GM18511 (cell line): ENCODE measurements around the gene KSR1.
A peak's percentile ranks its signal among the peaks of the same experiment; 100 is the strongest.

Source experiments
- ATAC-seq: cut with Tn5 transposase; IDR thresholded peaks from one replicate; pipeline ENCODE4 v1.9.1; 2021; ENCODE audit warnings: mild to moderate bottlenecking, moderate library complexity; ENCODE audit not compliant: unreplicated experiment

KSR1 gene

GRCh38 chr17:27532269-27533263, 76.3 kb downstream of the KSR1 start:
- no peak for ATAC-seq

- ATAC-seq: no peak
These were observed 77.9 kb downstream of the KSR1 start for GRCh38 chr17:27533874-27534815.

DNA sequence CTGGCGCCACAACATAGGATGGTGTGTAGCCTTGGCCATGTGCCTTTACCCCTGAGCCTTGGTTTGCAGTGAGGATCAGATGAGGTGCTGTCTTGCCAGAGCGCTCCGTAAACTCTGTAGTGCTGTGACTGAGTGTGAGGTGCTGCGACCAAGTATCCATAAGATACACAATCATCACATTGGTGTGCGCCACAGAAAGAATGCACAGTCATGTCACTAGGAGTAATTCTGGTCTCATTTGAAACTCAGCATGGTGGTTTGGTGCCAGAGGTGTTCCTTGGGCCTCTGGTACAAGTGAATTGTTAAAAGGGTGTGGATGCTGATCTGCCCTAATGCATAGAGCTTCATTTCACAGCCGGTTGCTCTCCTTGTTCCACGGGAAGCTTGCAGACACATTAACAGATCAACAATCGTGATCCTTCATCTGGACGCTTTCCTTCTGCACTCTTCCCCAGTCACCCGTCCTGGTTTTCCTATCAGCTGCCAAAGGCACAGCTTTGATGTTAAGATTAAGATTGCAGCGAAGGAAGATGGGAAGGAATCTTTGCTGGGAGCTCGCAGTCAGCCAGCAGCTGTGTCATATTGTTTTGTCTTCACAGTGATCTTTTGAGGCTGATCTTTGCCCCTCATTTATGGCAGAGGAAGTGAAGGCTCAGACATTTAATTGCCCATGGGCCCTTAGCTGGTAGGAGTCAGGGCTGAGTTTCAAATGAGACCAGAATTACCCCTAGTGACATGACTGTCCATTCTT, 79.1 kb downstream of the KSR1 start:
- ATAC-seq: no peak

DNA sequence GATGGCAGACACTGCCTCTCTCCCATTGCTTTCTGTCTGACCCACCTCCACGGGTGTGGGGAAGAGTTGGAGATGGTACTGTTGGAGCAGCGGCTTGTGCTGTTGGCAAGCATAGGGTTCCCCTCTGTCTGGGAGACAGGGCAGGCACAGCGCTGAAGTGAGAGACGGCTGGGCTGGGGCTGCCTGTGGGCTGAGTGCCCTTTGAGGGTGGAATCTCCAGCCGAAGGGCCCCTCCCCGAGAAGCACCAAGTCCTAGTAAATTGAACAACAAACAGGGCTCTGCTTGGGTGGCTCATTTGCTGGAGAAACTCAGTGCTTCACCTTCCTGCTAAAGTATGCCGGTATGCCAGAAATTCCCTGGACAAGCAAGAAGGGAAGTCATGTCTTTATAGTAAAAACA, 79.7 kb downstream of the KSR1 start:
- ATAC-seq: no peak

- ATAC-seq: no peak
These were observed 80.5 kb downstream of the KSR1 start for GRCh38 chr17:27536781-27537180.

GRCh38 chr17:27538156-27538955, 82.1 kb downstream of the KSR1 start:
- ATAC-seq: no peak

GRCh38 chr17:27539152-27539551, 82.9 kb downstream of the KSR1 start:
- ATAC-seq: no peak

DNA sequence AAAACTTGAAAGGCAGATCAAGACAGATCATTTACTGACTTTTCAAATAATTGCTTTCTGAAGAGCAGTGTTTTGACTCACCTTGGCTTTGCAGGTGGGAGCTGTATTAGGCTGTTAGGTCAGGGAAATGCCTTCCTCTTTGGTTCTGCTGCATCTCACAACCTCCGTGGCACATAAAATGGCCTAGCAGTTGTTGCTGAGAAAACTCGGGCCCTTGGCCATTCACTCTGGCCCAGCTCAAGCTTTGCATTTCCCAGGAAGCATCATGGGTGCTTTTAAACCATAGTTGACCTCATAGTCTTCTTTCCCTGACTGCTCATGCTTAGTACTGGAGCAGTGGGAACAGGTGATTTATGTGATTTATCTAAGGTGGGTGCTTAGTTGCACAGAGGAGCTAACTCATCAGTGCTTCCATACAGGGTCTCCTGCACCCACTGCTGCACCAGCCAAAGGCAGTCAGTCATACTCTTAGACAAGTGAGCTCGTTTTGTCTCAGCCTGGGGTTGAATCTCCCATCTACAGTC, 83.6 kb downstream of the KSR1 start:
- no peak for ATAC-seq

GRCh38 chr17:27540318-27541101, 84.3 kb downstream of the KSR1 start:
- no peak for ATAC-seq

- ATAC-seq: no peak
These were observed 85.2 kb downstream of the KSR1 start for GRCh38 chr17:27541301-27542023.

- ATAC-seq: no peak
These were observed 86.7 kb downstream of the KSR1 start for GRCh38 chr17:27542841-27543463.

GRCh38 chr17:27543464-27543856, 87.2 kb downstream of the KSR1 start:
- no peak for ATAC-seq

- ATAC-seq: no peak
These were observed 87.7 kb downstream of the KSR1 start for GRCh38 chr17:27543958-27544349.

DNA sequence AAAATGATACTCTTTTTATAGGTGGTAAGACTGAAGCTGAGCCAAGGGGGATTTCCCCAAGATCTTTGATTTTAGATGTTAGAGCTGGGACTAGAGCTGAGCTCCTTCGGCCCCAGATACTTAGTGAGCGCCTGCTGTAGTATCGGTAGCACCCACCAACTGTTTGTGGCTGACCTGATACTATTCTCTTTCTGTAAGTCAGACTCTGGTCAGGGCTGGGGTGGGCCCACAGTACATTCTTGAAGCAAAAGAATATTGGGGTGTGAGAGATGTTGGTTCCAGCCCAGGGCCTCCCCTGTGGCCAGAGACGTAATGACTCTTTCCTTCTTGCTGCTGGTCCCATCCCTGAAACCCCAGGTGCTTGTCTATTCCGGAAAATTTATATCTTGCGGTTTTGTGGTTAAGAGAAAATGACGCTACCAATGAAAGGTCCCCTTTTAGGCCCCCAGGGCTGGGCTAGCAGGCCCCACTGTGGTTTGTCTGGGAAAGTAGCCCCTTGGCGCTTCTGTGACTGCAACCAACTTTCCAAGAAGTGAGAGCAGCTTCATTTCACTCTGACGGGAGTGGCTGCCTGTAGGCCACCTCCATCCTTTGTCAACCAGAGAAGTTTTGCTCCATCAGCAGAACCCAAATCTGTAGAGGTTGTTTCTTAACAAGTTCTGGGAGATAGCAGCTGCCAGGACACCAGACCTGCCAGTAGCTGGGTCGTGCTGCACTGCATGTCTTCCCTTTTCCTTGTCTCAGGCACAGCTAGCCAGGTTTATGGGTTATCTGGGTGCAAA, 88.3 kb downstream of the KSR1 start:
- ATAC-seq: peak; percentile 88

- ATAC-seq: no peak
These were observed 89.4 kb downstream of the KSR1 start for GRCh38 chr17:27545562-27546229.

DNA sequence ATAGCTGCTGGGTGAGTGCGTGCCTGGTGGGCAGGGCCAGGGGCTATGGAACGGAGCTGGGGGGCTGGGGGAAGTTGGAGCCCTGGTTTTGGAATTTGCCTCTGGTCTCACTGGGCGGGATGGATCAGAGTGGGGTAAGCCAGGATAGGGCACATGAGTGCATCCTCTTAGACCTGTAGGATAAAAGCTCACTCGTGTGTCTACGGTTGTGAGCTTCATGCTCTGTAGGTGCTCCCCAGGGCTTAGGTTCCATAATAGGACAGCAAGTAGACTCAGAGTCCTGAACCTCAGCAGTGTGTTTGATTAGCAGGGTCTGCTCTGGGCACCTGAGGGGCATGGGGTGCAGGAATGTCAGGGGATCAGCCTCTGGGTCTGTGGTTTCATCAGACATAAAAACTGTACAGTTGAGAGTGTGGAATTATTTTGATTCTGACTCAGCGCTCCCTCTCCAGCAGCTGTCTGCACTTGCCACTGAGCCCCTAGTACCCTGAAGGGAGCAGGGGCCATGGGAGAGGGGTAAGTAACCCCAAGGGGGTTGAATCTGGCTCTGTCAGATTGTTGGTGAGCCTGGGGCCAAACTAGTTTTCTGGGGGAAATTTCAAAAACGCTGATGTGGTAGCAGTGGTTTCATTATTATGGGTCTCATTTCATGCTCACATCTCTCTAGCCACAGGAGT, 90.5 kb downstream of the KSR1 start:
- peak; percentile 40 for ATAC-seq
